Liver (tissue), 3 donors: ENCODE measurements around the gene DYSF.

Experiments
- JUND ChIP-seq, 2 donors: IDR thresholded peaks; 2 replicates each; pipeline ENCODE4 v1.6.1; 2016; ENCODE audit warnings: antibody characterized with exemption in 2 of 2
- RAD21 ChIP-seq, 2 donors: IDR thresholded peaks; 2 replicates each; pipeline ENCODE4 v1.6.1; 2016; ENCODE audit warnings: antibody characterized with exemption in 2 of 2, mild to moderate bottlenecking in 2 of 2
- SP1 ChIP-seq: IDR thresholded peaks from 2 replicates; pipeline ENCODE4 v1.6.1; 2018; ENCODE audit warnings: antibody characterized with exemption, mild to moderate bottlenecking
- YY1 ChIP-seq: IDR thresholded peaks from 2 replicates; pipeline ENCODE4 v1.6.1; 2016; ENCODE audit warnings: antibody characterized with exemption, mild to moderate bottlenecking
- TF ChIP-seq, protein P1 (sequence below): fragments of 150-350 bp; IDR thresholded peaks from 2 replicates; pipeline ENCODE4 v1.5.1; 2017; ENCODE audit warnings: improper control_type of control experiment, low read depth, low read length; ENCODE audit not compliant: missing input control
- TF ChIP-seq, protein P2 (sequence below): IDR thresholded peaks from 2 replicates; pipeline ENCODE4 v1.6.1; 2016; ENCODE audit warnings: antibody characterized with exemption, mild to moderate bottlenecking
- donor health status: healthy.
- donor health status: healthy.

- TF ChIP-seq, protein P1, sequence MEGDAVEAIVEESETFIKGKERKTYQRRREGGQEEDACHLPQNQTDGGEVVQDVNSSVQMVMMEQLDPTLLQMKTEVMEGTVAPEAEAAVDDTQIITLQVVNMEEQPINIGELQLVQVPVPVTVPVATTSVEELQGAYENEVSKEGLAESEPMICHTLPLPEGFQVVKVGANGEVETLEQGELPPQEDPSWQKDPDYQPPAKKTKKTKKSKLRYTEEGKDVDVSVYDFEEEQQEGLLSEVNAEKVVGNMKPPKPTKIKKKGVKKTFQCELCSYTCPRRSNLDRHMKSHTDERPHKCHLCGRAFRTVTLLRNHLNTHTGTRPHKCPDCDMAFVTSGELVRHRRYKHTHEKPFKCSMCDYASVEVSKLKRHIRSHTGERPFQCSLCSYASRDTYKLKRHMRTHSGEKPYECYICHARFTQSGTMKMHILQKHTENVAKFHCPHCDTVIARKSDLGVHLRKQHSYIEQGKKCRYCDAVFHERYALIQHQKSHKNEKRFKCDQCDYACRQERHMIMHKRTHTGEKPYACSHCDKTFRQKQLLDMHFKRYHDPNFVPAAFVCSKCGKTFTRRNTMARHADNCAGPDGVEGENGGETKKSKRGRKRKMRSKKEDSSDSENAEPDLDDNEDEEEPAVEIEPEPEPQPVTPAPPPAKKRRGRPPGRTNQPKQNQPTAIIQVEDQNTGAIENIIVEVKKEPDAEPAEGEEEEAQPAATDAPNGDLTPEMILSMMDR, result no peak
- TF ChIP-seq SP1 (no peak), RAD21 (IDR thresholded peaks at IDR 0.05) (no peak), JUND (IDR thresholded peaks at IDR 0.05) (no peak), YY1 (no peak)
- TF ChIP-seq, protein P2, sequence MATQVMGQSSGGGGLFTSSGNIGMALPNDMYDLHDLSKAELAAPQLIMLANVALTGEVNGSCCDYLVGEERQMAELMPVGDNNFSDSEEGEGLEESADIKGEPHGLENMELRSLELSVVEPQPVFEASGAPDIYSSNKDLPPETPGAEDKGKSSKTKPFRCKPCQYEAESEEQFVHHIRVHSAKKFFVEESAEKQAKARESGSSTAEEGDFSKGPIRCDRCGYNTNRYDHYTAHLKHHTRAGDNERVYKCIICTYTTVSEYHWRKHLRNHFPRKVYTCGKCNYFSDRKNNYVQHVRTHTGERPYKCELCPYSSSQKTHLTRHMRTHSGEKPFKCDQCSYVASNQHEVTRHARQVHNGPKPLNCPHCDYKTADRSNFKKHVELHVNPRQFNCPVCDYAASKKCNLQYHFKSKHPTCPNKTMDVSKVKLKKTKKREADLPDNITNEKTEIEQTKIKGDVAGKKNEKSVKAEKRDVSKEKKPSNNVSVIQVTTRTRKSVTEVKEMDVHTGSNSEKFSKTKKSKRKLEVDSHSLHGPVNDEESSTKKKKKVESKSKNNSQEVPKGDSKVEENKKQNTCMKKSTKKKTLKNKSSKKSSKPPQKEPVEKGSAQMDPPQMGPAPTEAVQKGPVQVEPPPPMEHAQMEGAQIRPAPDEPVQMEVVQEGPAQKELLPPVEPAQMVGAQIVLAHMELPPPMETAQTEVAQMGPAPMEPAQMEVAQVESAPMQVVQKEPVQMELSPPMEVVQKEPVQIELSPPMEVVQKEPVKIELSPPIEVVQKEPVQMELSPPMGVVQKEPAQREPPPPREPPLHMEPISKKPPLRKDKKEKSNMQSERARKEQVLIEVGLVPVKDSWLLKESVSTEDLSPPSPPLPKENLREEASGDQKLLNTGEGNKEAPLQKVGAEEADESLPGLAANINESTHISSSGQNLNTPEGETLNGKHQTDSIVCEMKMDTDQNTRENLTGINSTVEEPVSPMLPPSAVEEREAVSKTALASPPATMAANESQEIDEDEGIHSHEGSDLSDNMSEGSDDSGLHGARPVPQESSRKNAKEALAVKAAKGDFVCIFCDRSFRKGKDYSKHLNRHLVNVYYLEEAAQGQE, result no peak
These were observed 225.5 kb downstream of the DYSF start for GRCh38 chr2:71678874-71679273.
